Measurements from ENCODE around the gene LPXN. TPM values are rescaled to one million over a fixed set of nuclear protein-coding genes. Genes with fewer than 3 reads are reported as not detected.

LPXN gene
- total RNA-seq, 4 donors from 2014 or later: 1.0 to 2.2 (median 1.9) TPM

GRCh38 chr11:58617976-58618557 lies 42.4 kb upstream of the LPXN start:
- intact Hi-C loops (cut with DNase I; ENCODE audit: low total_unique reads) (loop anchor here (2.0 kb wide), 1 partner anchor 39 kb away; the partner anchor contains the start of gene ZFP91), in situ Hi-C loops (cut with MboI; ENCODE audit: low sequenced_read_pairs in 4 of 4) (no loop called here)
- Histone ChIP-seq H3K4me3 (no peak overlapping the region), H3K9me3 (no peaks in the 10 kb centered on the region), H3K36me3 (peaks cover 0 to 68% of the 10 kb centered on the region in 2 donors), H3K27ac (peak overlapping the region in 2 of 4 donors; percentile 11 to 22), H3K27me3 (no peaks in the 10 kb centered on the region), H3K4me1 (peaks cover 0 to 15% of the 10 kb centered on the region in 2 donors)
- no peak for DNase-seq
- no peak for ATAC-seq
- TF ChIP-seq POLR2A (IDR thresholded peaks at IDR 0.05) (no peak), CTCF (IDR thresholded peaks at IDR 0.05 in 4 of 5, conservative IDR thresholded peaks at IDR 0.05 in 1 of 5) (no peak)

GRCh38 chr11:58616594-58616993 lies 40.9 kb upstream of the LPXN start:
- H3K9me3 ChIP-seq: no peaks in the 10 kb centered on the region
- peak; percentile 21 to 72 for DNase-seq
- peak overlapping the region; percentile 32 to 53 (median 49) for H3K27ac ChIP-seq
- H3K4me1 ChIP-seq: peaks cover 0 to 10% of the 10 kb centered on the region in 2 donors
- peaks cover 4 to 75% of the 10 kb centered on the region in 2 donors for H3K36me3 ChIP-seq
- ATAC-seq: peak; percentile 94 to 95
- in situ Hi-C loops (cut with MboI; ENCODE audit: low sequenced_read_pairs in 4 of 4): no loop called here
- H3K27me3 ChIP-seq: no peaks in the 10 kb centered on the region
- TF ChIP-seq CTCF (IDR thresholded peaks at IDR 0.05 in 4 of 5, conservative IDR thresholded peaks at IDR 0.05 in 1 of 5): no peak
- TF ChIP-seq POLR2A (IDR thresholded peaks at IDR 0.05): no peak
- H3K4me3 ChIP-seq: no peak overlapping the region
- intact Hi-C loops (cut with DNase I; ENCODE audit: low total_unique reads): loop anchor here (2.0 kb wide), 1 partner anchor 38 kb away; the partner anchor contains the start of gene ZFP91

GRCh38 chr11:58615559-58615958 lies 39.9 kb upstream of the LPXN start:
- DNase-seq: no peak
- H3K9me3 ChIP-seq: no peaks in the 10 kb centered on the region
- H3K4me3 ChIP-seq: no peak overlapping the region
- ATAC-seq: no peak
- intact Hi-C loops (cut with DNase I; ENCODE audit: low total_unique reads) (no loop called here), in situ Hi-C loops (cut with MboI; ENCODE audit: low sequenced_read_pairs in 4 of 4) (no loop called here)
- peak overlapping the region in 2 of 4 donors; percentile 50 to 53 for H3K27ac ChIP-seq
- TF ChIP-seq POLR2A (IDR thresholded peaks at IDR 0.05) (no peak), CTCF (IDR thresholded peaks at IDR 0.05 in 4 of 5, conservative IDR thresholded peaks at IDR 0.05 in 1 of 5) (no peak)
- no peaks in the 10 kb centered on the region for H3K27me3 ChIP-seq
- peaks cover 0 to 10% of the 10 kb centered on the region in 2 donors for H3K4me1 ChIP-seq
- peaks cover 4 to 76% of the 10 kb centered on the region in 2 donors for H3K36me3 ChIP-seq

GRCh38 chr11:58613228-58613627 lies 37.6 kb upstream of the LPXN start:
- no peak for TF ChIP-seq POLR2A (IDR thresholded peaks at IDR 0.05)
- TF ChIP-seq CTCF (IDR thresholded peaks at IDR 0.05 in 4 of 5, conservative IDR thresholded peaks at IDR 0.05 in 1 of 5): no peak
- Histone ChIP-seq H3K4me3 (no peak overlapping the region), H3K4me1 (peaks cover 0 to 14% of the 10 kb centered on the region in 2 donors), H3K36me3 (peaks cover 4 to 73% of the 10 kb centered on the region in 2 donors), H3K27me3 (no peaks in the 10 kb centered on the region), H3K9me3 (no peaks in the 10 kb centered on the region), H3K27ac (peak overlapping the region in 1 of 4 donors; percentile 19)
- no peak for ATAC-seq
- intact Hi-C loops (cut with DNase I; ENCODE audit: low total_unique reads): no loop called here
- no peak for DNase-seq
- in situ Hi-C loops (cut with MboI; ENCODE audit: low sequenced_read_pairs in 4 of 4): no loop called here
